ENCODE results near the gene LTBP4.
"Not testable (repeated sequence)": the region's sequence is repeated elsewhere in the genome, so short reads cannot be mapped to it uniquely, and the experiment has no call there.

Gene LTBP4

DNA sequence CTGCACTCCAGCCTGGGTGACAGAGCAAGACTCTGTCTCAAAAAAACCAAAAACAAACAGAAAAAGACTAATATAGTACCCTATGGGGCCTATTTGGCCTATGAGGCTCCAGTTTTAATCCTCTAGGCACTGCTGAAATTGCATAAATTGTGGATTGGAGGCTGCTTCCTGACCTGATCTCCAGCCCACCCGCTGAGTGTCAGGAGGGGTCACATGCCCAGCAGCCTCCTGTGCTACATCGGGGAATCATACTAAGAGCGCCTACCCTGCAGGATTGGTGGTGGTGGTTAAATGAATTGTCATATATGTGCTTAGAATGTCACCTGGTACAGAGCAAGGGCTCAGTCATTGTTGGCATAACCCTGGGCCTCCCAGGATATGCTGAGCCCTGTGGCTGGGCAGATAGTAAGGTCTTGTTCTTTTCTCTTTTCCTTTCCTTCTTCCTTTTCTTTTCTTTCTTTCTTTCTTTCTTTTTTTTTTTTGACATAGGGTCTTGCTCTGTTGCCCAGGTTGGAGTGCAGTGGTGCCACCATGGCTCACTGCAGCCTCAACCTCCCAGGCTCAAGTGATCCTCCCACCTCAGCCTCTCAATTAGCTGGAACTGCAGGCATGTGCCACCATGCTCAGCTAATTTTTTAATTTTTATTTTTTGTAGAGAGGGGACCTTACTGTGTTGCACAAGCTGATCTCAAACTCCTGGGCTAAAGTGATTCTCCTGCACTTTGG lies 31.3 kb downstream of the LTBP4 start:
- DNase-seq, result no peak

GRCh38 chr19:40633207-40633606 lies 32.0 kb downstream of the LTBP4 start:
- no peak for DNase-seq

DNA sequence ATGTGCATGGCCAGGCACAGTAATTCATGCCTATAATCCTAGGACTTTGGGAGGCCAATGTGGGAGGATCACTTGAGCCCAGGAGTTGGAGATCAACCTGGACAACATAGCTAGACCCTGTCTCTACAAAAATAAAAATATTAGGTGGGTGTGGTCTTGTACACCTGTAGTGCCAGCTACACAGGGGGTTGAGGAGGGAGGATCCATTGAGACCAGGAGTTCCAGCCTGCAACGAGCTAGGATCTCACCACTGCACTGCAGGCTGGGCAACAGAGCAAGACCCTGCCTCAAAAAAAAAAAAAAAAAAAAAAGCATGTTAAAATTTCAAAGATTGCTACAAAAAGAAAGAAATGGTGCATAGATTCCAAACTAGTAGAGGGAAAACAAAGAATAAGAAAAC lies 37.2 kb downstream of the LTBP4 start:
- no peak for DNase-seq

DNA sequence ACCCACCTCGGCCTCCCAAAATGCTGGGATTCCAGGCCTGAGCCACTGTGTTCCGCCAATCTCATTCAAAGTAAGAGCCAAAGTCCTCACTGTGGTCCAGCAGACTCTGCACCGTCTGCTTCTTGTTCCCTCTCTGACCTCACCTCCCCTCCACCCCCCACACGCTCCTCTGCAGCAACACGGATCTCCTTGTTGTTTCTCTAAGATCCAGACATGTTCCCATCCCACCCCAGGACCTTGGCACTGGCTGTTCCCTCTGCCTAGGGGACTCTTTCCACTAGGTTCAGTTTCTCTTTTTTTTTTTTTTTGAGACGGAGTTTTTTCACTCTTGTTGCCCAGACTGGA lies 38.4 kb downstream of the LTBP4 start:
- DNase-seq, result no peak

DNA sequence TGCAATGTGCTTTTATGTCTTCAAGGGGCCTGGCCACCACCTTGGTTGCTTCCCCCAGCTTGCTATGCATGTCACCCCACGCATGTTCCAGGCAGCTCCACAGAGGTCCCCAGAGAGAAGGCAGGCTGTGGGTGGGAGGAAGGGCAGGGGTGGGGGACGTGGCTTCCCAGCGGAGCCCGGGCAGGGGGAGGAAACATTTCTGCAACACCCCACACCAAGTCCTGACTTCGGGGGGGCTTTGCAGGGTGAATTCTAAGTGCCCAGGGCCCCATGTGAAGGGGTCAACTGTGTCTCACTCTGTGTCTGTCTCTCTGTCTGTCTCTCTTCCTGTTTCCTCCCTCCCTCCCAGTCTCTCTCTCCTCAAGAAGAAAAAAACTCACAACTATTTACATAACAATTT lies 39.6 kb downstream of the LTBP4 start:
- no peak for DNase-seq

DNA sequence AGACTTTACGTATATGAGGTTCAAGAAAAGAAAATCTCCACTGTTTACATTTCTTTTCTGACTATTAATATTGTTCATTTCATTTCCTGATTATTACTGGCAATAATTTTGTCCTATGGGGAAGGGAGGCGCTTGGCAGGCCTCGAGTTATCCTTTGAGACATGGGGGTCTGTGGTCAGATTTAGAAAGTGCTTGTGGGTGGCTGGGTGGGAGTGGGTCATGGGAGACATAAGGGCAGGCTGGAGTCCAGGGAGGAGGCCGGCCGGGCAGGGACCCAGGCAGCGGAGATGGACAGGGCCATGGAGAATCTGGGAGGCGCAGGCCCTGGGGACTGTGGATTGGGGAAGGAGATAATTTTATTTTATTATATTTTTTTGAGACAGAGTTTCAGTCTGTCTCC lies 40.1 kb downstream of the LTBP4 start:
- DNase-seq, result no peak

DNA sequence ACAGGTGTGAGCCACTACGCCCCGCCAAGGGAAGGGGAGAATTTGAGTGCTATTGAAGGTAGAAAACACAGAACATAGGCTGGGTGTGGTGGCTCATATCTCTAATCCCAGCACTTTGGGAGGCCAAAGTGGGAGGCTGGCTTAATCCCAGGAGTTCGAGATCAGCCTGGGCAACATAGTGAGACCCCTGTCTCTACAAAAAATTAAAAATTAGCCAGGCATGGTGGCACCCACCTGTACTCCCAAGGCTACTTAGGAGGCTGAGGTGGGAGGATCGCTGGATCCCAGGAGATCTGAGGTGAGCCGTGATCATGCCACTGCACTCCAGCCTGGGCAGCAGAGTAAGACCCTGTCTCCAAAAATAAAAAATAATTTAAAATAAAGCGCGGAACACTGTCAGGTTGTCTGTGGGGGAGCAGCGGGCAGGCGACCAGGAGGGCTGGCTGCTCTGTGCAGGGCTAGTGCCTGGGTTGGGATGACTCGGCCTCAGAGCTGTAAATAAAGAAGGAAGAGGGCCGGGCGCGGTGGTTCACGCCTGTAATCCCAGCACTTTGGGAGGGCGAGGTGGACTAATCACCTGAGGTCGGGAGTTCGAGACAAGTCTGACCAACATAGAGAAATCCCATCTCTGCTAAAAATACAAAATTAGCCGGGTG lies 41.0 kb downstream of the LTBP4 start:
- DNase-seq, result no peak

GRCh38 chr19:40642757-40643305 lies 41.7 kb downstream of the LTBP4 start:
- DNase-seq, result no peak

DNA sequence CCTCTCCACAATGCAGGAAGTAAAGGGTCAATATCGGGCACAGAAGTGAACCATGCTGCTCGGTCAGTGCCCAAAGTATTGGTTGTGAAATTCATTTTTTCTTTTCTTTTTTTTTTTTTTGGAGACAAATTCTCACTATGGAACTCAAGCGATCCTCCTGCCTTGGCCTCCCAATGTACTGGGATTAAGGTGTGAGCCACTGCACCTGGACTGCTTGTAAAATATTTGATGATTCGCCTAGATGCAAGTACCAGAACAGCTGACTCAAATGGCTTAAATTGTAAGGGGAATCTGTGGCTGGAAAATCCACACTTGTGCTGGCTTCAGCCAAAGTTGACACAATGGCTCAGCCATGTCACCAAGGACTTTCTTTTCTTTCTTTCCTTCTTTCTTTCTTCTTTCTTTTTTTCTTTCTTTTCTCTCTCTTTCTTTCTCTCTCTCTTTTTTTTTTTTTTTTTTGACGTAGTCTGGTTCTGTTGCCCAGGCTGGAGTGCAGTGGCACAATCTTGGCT lies 45.6 kb downstream of the LTBP4 start:
- no peak for DNase-seq

GRCh38 chr19:40649903-40650675 lies 48.9 kb downstream of the LTBP4 start:
- DNase-seq, result not testable (repeated sequence)

- no peak for DNase-seq
Observed at GRCh38 chr19:40650749-40651305, 49.7 kb downstream of the LTBP4 start.

DNA sequence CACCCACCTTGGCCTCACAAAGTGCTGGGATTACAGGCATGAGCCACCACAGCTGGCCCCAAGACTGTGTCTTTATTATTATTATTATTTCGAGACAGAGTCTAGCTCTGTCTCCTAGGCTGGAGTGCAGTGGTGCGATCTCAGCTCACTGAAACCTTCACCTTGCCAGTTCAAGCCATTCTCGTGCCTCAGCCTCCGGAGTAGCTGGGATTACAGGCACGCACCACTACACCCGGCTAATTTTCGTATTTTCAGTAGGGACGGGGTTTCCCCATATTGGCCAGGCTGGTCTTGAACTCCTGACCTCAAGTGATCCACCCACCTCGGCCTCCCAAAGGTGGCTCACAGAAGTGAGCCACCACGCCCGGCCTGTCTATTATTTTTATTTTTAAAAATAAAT lies 51.1 kb downstream of the LTBP4 start:
- not testable (repeated sequence) for DNase-seq

DNA sequence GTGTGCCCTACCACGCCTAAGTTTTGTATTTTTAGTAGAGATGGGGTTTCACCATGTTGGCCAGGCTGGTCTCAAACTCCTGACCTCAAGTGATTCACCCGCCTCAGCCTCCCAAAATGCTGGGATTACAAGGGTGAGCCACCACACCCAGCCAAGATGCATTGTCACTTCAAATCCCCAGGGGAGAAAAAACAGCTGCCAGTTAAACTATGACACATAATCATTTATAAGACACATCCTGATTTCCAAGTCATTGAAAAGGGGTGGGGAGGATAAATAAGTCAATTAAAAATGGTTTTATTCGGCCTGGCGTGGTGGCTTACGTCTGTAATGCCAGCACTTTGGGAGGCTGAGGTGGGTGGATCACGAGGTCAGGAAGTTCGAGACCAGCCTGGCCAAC lies 54.5 kb downstream of the LTBP4 start:
- DNase-seq, result not testable (repeated sequence)

DNA sequence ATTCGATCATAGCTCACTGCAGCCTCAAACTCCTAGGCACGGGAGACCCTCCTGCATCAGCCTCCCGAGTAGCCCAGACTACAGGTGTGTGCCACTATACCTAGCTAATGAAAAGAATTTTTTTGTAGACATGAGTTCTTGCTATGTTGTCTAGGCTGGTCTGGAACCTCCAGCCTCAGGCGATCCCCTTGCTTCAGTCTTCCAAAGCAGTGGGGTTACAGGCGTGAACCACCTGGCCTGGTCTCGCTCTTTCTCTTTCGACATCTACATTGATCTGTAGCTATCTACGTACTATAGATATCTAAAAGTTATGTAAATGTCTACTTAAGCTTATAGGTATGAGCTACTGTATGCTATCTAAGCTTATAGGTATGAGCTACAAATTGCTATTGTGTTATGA lies 56.9 kb downstream of the LTBP4 start:
- DNase-seq, result no peak

DNA sequence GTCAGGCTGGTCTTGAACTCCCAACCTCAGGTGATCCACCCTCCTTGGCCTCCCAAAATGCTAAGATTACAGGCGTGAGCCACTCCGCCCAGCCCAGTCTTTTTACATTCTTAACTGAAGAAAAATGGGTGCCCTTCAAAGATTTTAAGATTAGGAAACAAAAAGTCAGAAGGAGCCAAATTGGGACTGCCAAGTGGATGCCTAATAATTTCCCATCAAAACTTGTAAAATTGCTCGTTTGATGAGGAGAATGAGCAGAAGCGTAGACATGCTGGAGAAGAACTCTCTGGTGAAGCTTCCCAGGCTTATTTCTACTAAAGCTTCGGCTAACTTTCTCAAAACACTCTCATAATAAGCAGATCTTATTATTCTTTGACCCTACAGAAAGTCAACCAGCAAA lies 57.9 kb downstream of the LTBP4 start:
- DNase-seq, result no peak

DNA sequence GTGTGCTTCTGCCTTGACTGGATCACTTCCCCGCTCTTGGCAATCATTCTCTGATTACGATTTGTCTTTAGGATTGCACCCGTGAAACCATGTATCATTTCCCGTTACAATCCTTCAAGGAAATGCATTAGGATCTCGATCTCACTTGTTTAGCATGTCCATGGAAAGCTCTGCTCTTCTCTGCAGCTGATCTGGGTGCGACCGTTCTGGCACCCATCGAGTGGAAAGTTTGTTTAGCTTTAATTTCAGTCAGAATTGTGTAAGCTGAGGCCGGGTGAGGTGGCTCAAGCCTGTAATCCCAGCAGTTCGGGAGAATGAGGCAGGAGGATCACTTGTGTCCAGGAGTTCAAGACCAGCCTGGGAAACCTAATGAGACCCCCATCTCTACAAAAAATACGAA lies 58.4 kb downstream of the LTBP4 start:
- no peak for DNase-seq

DNA sequence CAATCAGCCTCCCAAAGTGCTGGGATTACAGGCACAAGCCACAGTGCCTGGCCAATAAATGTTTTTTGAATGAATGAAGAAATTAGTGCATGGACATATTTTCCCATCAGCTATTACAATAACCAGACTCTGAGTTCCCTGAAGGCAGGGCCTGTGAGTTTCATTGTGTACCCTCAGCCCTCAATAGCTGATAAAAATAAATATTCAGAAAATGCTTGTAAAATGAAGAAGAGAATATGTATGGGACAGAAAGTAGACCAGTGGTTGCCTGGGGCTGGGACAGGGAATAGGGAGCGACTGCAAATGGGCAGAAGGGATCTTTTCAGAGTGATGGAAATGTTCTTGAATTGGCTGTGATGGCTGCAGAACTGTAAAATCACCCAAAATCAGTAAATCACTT lies 60.4 kb downstream of the LTBP4 start:
- no peak for DNase-seq

DNA sequence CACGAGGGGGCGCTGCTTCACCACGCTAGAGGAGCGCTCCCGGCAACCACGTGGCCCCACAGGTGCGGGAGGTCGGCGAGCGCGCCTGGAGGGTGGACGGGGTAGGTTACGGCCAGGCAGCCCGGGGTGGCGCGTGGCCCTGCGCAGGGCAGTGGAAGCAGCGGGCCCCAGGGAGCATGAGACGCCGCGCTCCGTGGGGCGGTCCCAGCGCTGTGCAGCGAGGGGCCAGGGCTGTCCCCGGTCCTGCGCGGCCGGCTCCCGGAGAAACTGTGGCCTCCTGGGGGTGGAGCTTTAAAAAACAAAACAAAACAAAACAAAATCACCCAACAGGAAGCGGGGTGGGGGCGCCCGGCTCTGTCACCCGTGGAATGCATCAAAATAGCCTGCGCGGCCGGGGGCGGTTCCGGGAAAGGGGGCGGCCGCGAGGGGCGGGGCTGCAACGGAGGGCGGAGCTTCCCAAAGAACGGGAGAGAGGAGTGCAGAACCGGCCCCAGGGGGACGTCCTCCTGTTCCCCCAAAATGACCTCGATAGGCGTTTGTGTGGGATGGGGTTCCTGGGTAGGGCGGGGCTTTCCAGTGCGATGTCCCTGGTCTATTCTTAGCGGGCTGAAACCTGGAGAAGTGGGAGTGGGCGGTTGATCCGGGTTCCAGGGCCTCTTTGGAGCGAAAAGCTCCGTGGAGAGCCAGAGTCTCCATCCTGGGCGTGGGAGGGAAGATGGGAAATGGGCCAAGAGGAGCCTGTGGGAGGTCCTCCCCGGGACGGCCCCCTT lies 61.9 kb downstream of the LTBP4 start:
- peak; percentile 76 for DNase-seq

DNA sequence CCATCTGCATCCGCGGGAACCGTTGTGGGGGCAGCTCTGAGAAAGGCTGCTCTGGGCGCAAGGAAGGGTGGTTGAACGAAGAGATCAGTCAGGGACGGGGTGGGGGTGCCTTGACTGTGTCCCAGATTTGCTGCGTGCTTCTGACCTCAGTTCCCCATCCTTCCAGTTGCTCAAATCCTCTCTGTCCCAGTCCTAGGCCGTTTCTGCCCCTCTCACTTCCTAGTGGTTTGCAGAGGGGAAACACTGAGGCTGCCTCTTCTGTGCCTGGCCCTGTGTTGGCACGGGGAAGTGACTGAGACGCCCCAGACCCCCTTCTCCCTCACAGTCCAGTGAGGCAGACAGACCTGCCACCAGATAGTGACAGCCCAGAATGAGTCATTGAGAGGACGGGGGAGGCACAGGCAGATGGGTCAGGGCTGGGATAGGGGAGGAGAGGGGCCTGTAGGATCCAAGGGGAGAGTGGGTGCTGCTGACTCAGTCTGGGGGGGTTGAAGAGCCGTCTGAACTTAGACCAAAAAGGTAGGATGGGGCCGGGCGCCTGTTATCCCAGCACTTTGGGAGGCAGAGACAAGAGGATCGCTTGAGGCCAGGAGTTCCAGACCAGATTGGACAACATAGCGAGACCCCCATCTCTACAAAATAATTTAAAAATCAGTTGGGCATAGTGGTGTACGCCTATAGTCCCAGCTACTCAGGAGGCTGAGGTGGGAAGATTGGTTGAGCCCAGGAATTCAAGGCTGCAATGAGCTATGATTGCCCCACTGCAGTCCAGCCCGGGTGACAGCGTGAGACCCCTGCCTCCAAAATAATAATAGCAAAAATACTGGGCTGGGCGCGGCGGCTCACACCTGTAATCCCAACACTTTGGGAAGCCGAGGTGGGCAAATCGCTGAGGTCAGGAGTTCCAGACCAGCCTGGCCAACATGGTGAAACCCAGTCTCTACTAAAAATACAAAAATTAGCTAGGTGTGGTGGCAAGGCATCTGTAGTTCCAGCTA lies 62.8 kb downstream of the LTBP4 start:
- no peak for DNase-seq

DNA sequence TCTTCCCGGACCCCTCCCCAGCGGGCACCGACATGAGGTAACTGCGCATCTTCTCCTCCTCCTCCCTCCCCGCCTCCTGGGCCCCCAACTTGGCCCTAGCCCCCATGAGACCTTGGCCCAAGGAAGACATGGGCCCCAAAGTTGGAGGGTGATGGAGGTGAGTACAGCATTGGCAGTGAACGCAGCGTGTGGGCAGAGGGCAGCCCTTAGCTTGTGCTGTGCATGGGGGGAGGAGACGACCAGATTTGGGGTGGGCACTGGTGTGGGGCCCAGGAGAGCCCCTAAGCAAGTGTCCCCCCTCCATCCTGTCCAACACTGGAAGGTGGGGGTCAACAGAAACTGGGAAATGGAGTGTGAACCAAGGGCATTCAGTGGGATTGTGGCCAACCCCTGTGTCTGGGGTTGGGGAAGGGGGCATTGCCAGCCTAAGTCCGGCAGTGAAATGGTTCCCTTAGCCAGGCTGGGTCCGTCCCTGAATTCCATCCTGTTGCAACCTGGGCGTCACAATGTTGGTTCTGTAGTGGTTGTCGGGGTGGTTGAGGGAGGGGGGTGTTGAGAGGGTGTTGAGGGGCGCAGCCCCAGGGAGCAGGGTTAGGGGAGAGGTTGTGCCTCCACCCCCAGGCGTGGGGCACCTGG lies 65.8 kb downstream of the LTBP4 start:
- DNase-seq, result no peak

- no peak for DNase-seq
Observed at GRCh38 chr19:40667602-40668001, 66.4 kb downstream of the LTBP4 start.
